Neural cell (in vitro differentiated cells): ENCODE results near the gene PIK3C2G. TPM values are rescaled to one million over a fixed set of nuclear protein-coding genes. Genes with fewer than 3 reads are reported as not detected.

Experiments used
- H2AFZ ChIP-seq: fragments of 200-600, 300-800 bp; sonication (generic), shearing (Covaris generic); 2 replicates; pipeline ENCODE4 v1.6.0; 2014; ENCODE audit warnings: low read depth, mild to moderate bottlenecking, antibody characterized with exemption, low read length, moderate library complexity
- H3F3A ChIP-seq: fragments of 200-600 bp; shearing (Covaris generic); 2 replicates; pipeline ENCODE4 v1.6.1; 2016; ENCODE audit warnings: mild to moderate bottlenecking, moderate library complexity, mixed read lengths, antibody characterized with exemption, low read length; ENCODE audit not compliant: insufficient read depth, poor library complexity, severe bottlenecking
- H3K27ac ChIP-seq: fragments of 200-600, 300-800 bp; sonication (generic), shearing (Covaris generic); 2 replicates; pipeline ENCODE4 v1.5.1; 2014; ENCODE audit warnings: mild to moderate bottlenecking, low read length, moderate library complexity
- H3K27me3 ChIP-seq: fragments of 300-800, 200-600 bp; sonication (generic), shearing (Covaris generic); 2 replicates; pipeline ENCODE4 v1.6.0; 2014; ENCODE audit warnings: mild to moderate bottlenecking, low read depth, low read length, moderate library complexity; ENCODE audit not compliant: insufficient read depth
- H3K36me3 ChIP-seq: fragments of 300-800, 200-600 bp; sonication (generic), shearing (Covaris generic); 2 replicates; pipeline ENCODE4 v1.5.1; 2014; ENCODE audit warnings: mild to moderate bottlenecking, antibody characterized with exemption, low read length, moderate library complexity; ENCODE audit not compliant: insufficient read depth
- H3K4me2 ChIP-seq: fragments of 300-800, 200-600 bp; sonication (generic), shearing (Covaris generic); 2 replicates; pipeline ENCODE4 v1.6.0; 2014; ENCODE audit warnings: mild to moderate bottlenecking, low read length
- H3K4me3 ChIP-seq: fragments of 300-800, 200-600 bp; sonication (generic), shearing (Covaris generic); 2 replicates; pipeline ENCODE4 v1.5.1; 2014; ENCODE audit warnings: mild to moderate bottlenecking, low read length, moderate library complexity
- H3K79me2 ChIP-seq: fragments of 200-600 bp; shearing (Covaris generic); replicated peaks from 2 replicates; pipeline ENCODE4 v1.6.0; 2014; ENCODE audit warnings: mild to moderate bottlenecking, low read length, moderate library complexity; ENCODE audit not compliant: insufficient read depth
- H3K9ac ChIP-seq: fragments of 300-800, 200-600 bp; sonication (generic), shearing (Covaris generic); 2 replicates; pipeline ENCODE4 v1.6.1; 2016; ENCODE audit warnings: mild to moderate bottlenecking, low read length, mixed read lengths
- H3K9me2 ChIP-seq: fragments of 200-600 bp; shearing (Covaris generic); 2 replicates; pipeline ENCODE4 v1.6.1; 2016; ENCODE audit warnings: mild to moderate bottlenecking, low read length, mixed read lengths; ENCODE audit not compliant: insufficient read depth
- H3K9me3 ChIP-seq: fragments of 200-600, 300-800 bp; sonication (generic), shearing (Covaris generic); 2 replicates; pipeline ENCODE4 v1.6.1; 2016; ENCODE audit warnings: mild to moderate bottlenecking, mixed run types, low read length, moderate library complexity, mixed read lengths
- H4K20me1 ChIP-seq: fragments of 200-600 bp; shearing (Covaris generic); 2 replicates; pipeline ENCODE4 v1.6.1; 2016; ENCODE audit warnings: mild to moderate bottlenecking, mixed run types; ENCODE audit not compliant: insufficient read depth
- CTCF ChIP-seq: fragments of 450-650 bp; IDR thresholded peaks from 2 replicates; pipeline ENCODE4 v1.5.1; 2014; ENCODE audit warnings: antibody characterized with exemption, mild to moderate bottlenecking, moderate library complexity; ENCODE audit not compliant: poor library complexity, severe bottlenecking
- EP300 ChIP-seq: fragments of 450-650 bp; conservative IDR thresholded peaks from 2 replicates; pipeline ENCODE4 v1.6.1; 2014; ENCODE audit warnings: antibody characterized with exemption, mild to moderate bottlenecking, moderate library complexity; ENCODE audit not compliant: poor library complexity, severe bottlenecking
- EZH2 ChIP-seq: fragments of 200-600, 300-800 bp; shearing (Covaris generic), sonication (generic); IDR thresholded peaks from 2 replicates; pipeline ENCODE4 v1.6.1; 2014; ENCODE audit warnings: antibody characterized with exemption, low read length, borderline replicate concordance, mild to moderate bottlenecking; ENCODE audit not compliant: insufficient read depth, poor library complexity, severe bottlenecking
- MXI1 ChIP-seq: fragments of 450-650 bp; conservative IDR thresholded peaks from 2 replicates; pipeline ENCODE4 v1.6.1; 2014; ENCODE audit warnings: antibody characterized with exemption, mild to moderate bottlenecking; ENCODE audit not compliant: poor library complexity, severe bottlenecking
- POLR2AphosphoS5 ChIP-seq: IDR thresholded peaks from 2 replicates; pipeline ENCODE4 v1.6.1; 2012
- RAD21 ChIP-seq: fragments of 450-650 bp; conservative IDR thresholded peaks from 2 replicates; pipeline ENCODE4 v1.6.1; 2014; ENCODE audit warnings: antibody characterized with exemption, mild to moderate bottlenecking, moderate library complexity
- SMC3 ChIP-seq: fragments of 450-650 bp; conservative IDR thresholded peaks from 2 replicates; pipeline ENCODE4 v1.6.1; 2014; ENCODE audit warnings: antibody characterized with exemption, mild to moderate bottlenecking, moderate library complexity; ENCODE audit not compliant: poor library complexity
- TAF1 ChIP-seq: IDR thresholded peaks from 2 replicates; pipeline ENCODE4 v1.6.1; 2012; ENCODE audit warnings: low read depth
- polyA plus RNA-seq: library from polyadenylated mRNA; depleted of rRNA; stranded (reverse); fragments of >200 nt; gene quantifications from 2 replicates; pipeline ENCODE4 v1.2.3, GENCODE V29; 2014
- TF ChIP-seq, protein P1 (sequence below): IDR thresholded peaks from 2 replicates; pipeline ENCODE4 v1.6.1; 2012; ENCODE audit warnings: borderline replicate concordance

The PIK3C2G gene
- polyA plus RNA-seq, 1 donor from 2014 or later = not detected

DNA sequence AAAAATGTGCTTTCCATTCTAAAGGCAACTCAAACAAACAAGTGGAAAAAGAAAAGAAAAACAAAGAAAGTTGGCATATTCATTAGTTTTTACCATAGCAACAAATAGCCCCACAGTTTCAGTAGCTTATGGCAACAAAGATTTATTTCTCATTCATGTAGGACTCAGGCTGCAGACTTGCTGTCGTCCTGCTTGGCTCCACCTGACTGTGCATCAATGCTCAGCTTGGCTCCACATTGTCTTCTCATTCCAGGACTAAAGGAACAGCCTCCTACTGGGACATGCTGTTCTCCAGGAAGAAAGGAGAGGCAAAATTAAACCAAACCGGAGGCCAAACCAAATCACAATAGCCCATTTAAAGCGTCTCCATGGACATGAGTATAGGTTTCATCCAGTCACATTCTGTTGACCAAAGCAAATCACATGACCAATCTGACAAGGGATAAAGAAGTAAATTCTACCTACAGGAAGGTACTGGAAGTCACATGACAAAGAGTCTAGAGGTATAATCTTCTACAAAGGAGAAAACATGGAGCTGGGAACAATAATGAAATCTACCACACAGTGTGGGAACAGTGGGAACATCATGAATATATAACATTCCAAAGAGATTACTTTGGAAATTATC, 222.5 kb downstream of the PIK3C2G start:
- Histone ChIP-seq H2AFZ (no peak overlapping the region), H3K9me2 (no peaks in the 10 kb centered on the region), H3K27ac (no peak overlapping the region), H3K27me3 (no peaks in the 10 kb centered on the region), H3K4me2 (no peak overlapping the region), H4K20me1 (no peaks in the 10 kb centered on the region), H3K79me2 (no peaks in the 10 kb centered on the region), H3K9ac (no peak overlapping the region), H3K9me3 (no peaks in the 10 kb centered on the region), H3K36me3 (no peaks in the 10 kb centered on the region), H3K4me3 (no peak overlapping the region), H3F3A (no peaks in the 10 kb centered on the region)
- TF ChIP-seq EP300 (no peak), CTCF (no peak), EZH2 (no peak), SMC3 (no peak), MXI1 (no peak), TAF1 (no peak), POLR2AphosphoS5 (no peak), RAD21 (no peak)
- TF ChIP-seq, protein P1, sequence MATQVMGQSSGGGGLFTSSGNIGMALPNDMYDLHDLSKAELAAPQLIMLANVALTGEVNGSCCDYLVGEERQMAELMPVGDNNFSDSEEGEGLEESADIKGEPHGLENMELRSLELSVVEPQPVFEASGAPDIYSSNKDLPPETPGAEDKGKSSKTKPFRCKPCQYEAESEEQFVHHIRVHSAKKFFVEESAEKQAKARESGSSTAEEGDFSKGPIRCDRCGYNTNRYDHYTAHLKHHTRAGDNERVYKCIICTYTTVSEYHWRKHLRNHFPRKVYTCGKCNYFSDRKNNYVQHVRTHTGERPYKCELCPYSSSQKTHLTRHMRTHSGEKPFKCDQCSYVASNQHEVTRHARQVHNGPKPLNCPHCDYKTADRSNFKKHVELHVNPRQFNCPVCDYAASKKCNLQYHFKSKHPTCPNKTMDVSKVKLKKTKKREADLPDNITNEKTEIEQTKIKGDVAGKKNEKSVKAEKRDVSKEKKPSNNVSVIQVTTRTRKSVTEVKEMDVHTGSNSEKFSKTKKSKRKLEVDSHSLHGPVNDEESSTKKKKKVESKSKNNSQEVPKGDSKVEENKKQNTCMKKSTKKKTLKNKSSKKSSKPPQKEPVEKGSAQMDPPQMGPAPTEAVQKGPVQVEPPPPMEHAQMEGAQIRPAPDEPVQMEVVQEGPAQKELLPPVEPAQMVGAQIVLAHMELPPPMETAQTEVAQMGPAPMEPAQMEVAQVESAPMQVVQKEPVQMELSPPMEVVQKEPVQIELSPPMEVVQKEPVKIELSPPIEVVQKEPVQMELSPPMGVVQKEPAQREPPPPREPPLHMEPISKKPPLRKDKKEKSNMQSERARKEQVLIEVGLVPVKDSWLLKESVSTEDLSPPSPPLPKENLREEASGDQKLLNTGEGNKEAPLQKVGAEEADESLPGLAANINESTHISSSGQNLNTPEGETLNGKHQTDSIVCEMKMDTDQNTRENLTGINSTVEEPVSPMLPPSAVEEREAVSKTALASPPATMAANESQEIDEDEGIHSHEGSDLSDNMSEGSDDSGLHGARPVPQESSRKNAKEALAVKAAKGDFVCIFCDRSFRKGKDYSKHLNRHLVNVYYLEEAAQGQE = no peak

GRCh38 chr12:18486036-18486435, 224.7 kb downstream of the PIK3C2G start:
- Histone ChIP-seq H3K36me3 (no peaks in the 10 kb centered on the region), H3K27ac (no peak overlapping the region), H3K79me2 (no peaks in the 10 kb centered on the region), H3K27me3 (no peaks in the 10 kb centered on the region), H3K4me2 (no peak overlapping the region), H3K4me3 (no peak overlapping the region), H3K9me2 (no peaks in the 10 kb centered on the region), H3F3A (no peaks in the 10 kb centered on the region), H2AFZ (no peak overlapping the region), H4K20me1 (no peaks in the 10 kb centered on the region), H3K9me3 (no peaks in the 10 kb centered on the region), H3K9ac (no peak overlapping the region)
- TF ChIP-seq EP300 = no peak
- TF ChIP-seq, protein P1 = no peak
- TF ChIP-seq MXI1 = no peak
- TF ChIP-seq POLR2AphosphoS5 = no peak
- no peak for TF ChIP-seq RAD21
- no peak for TF ChIP-seq TAF1
- no peak for TF ChIP-seq EZH2
